ENCODE results near the gene SPINK4. TPM values are rescaled to one million over a fixed set of nuclear protein-coding genes. Genes with fewer than 3 reads are reported as not detected.

SPINK4 gene
- total RNA-seq, 1 donor from 2014 or later, result not detected

DNA sequence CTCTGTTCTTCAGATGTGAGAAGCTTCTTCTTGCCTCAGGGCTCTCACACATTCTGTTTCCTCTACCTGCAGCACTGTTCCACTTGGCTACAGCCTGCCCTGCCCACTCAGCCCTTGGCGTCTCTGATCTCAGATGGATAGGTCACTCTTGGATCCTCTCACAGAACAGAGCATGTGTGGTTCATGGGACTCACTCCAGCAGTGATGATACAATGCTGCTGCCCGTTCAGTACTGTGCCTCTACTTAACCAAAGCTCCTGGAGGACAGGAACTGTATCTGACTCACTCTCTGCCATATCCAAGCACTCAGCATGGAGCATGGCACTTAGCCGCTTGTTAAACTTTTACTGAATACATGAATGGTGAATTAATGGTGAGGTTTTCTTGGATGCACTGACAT lies 3.4 kb upstream of the SPINK4 start:
- Histone ChIP-seq H3K36me3 (ENCODE audit: control insufficient read depth, insufficient read depth, low read length) (no peaks in the 10 kb centered on the region), H3K27me3 (ENCODE audit: control insufficient read depth, insufficient read depth, low read length) (no peaks in the 10 kb centered on the region), H3K4me3 (ENCODE audit: low read depth, low read length) (no peak overlapping the region)
- TF ChIP-seq, protein P1, sequence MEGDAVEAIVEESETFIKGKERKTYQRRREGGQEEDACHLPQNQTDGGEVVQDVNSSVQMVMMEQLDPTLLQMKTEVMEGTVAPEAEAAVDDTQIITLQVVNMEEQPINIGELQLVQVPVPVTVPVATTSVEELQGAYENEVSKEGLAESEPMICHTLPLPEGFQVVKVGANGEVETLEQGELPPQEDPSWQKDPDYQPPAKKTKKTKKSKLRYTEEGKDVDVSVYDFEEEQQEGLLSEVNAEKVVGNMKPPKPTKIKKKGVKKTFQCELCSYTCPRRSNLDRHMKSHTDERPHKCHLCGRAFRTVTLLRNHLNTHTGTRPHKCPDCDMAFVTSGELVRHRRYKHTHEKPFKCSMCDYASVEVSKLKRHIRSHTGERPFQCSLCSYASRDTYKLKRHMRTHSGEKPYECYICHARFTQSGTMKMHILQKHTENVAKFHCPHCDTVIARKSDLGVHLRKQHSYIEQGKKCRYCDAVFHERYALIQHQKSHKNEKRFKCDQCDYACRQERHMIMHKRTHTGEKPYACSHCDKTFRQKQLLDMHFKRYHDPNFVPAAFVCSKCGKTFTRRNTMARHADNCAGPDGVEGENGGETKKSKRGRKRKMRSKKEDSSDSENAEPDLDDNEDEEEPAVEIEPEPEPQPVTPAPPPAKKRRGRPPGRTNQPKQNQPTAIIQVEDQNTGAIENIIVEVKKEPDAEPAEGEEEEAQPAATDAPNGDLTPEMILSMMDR (IDR thresholded peaks at IDR 0.05; ENCODE audit: insufficient read depth, low read length, poor library complexity, severe bottlenecking), result no peak
- DNase-seq (ENCODE audit: low read depth), result no peak

DNA sequence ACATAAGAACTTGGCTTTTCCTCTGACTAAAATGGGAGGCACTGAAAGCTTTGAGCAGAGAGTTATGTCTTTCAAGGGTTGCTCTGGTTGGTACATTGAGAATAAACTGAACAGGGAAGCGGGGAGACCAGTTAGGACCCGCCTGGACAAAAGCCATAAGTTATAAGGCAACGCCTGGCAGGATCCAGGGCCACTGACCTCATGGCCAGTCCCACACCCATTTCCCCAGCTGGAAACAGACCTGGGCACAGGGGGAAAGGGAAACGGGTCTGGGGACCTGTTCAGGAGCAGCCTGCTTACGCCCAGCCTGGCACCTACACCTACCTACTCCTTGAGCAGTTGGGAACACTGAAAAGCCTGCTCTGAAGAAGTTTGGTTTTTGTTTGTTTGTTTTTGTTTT lies 1.3 kb downstream of the SPINK4 start:
- Histone ChIP-seq H3K36me3 (ENCODE audit: control insufficient read depth, insufficient read depth, low read length) (no peaks in the 10 kb centered on the region), H3K27me3 (ENCODE audit: control insufficient read depth, insufficient read depth, low read length) (no peaks in the 10 kb centered on the region), H3K4me3 (ENCODE audit: low read depth, low read length) (no peak overlapping the region)
- TF ChIP-seq, protein P1 (IDR thresholded peaks at IDR 0.05; ENCODE audit: insufficient read depth, low read length, poor library complexity, severe bottlenecking), result no peak
- DNase-seq (ENCODE audit: low read depth), result no peak

DNA sequence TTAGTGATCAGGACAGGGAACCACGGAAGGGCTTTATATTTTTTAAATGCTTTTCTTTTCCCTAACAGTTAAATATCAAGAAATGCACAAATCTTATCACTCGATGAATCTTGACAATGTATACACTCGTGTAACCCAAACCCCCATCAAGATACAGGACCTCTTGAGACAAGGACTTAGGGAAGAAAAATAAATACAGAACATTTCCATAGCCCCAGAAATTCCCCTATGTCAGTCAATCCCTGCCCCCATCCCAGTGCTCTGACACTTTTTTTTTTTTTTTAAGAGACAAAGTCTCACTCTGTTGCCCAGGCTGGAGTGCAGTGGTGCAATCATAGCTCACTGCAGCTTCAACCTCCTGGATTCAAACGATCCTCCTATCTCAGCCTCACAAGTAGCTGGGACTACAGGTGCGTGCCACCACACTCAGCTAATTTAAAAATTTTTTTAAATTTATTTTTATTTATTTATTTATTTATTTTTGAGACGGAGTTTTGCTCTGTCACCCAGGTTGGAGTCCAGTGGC lies 2.7 kb downstream of the SPINK4 start:
- DNase-seq (ENCODE audit: low read depth), result no peak
- no peaks in the 10 kb centered on the region for H3K27me3 ChIP-seq (ENCODE audit: control insufficient read depth, insufficient read depth, low read length)
- no peaks in the 10 kb centered on the region for H3K36me3 ChIP-seq (ENCODE audit: control insufficient read depth, insufficient read depth, low read length)
- no peak overlapping the region for H3K4me3 ChIP-seq (ENCODE audit: low read depth, low read length)
- TF ChIP-seq, protein P1 (IDR thresholded peaks at IDR 0.05; ENCODE audit: insufficient read depth, low read length, poor library complexity, severe bottlenecking), result no peak

DNA sequence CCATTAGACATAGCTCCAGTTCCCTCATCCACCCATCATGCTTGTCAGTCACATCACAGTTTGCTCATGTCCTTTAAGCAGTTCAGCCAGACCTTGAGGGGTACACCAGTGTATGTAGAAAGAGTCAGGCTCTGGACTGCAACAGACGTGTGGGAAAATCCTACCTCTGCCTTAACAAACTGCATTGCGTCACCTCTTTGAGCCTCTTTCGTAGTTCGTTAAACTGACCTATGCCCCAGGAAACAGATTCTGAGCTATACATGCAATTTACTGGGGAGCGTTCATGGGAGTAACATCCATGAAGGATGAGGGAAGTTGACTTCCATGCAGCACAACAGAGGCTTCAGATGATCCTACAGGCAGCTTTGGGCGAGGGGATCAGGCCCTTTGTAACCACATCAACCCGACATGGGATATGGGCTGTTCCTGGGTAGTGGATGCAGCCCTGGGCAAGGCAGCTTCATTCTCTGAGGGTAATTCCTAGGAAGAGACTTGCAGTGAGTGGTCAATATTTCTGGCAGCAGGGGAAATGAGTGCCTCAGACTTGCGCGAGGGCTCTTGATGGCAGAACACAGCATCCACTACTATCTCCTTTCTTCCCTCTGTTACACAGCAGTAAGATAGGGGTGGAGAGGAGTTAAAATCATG lies 4.3 kb downstream of the SPINK4 start:
- no peaks in the 10 kb centered on the region for H3K27me3 ChIP-seq (ENCODE audit: control insufficient read depth, insufficient read depth, low read length)
- TF ChIP-seq, protein P1 (IDR thresholded peaks at IDR 0.05; ENCODE audit: insufficient read depth, low read length, poor library complexity, severe bottlenecking), result no peak
- no peak overlapping the region for H3K4me3 ChIP-seq (ENCODE audit: low read depth, low read length)
- no peaks in the 10 kb centered on the region for H3K36me3 ChIP-seq (ENCODE audit: control insufficient read depth, insufficient read depth, low read length)
- no peak for DNase-seq (ENCODE audit: low read depth)

DNA sequence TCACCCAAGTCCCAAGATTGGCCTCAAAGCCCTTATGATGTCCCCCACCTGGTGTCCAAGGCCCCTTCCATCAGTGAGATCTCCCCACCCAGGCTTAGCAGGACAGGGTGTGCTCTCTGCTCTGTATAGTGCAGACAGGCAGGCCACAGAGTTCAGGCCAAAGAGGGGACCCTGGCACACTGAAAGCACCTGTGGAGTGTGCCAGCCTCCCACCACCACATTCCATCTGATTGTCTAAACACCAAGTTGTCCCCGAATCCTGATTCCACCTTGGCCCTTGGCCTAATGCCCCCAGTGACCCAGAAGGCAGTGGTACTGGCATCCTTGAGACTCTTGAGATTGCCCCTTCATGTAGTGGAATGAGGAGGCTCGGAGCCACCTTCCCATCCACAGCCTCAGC lies 5.4 kb downstream of the SPINK4 start:
- Histone ChIP-seq H3K4me3 (ENCODE audit: low read depth, low read length) (no peak overlapping the region), H3K36me3 (ENCODE audit: control insufficient read depth, insufficient read depth, low read length) (no peaks in the 10 kb centered on the region), H3K27me3 (ENCODE audit: control insufficient read depth, insufficient read depth, low read length) (no peaks in the 10 kb centered on the region)
- DNase-seq (ENCODE audit: low read depth), result no peak
- TF ChIP-seq, protein P1 (IDR thresholded peaks at IDR 0.05; ENCODE audit: insufficient read depth, low read length, poor library complexity, severe bottlenecking), result no peak
